GM12891 (cell line): Measurements from ENCODE around the gene MRPL19.

Source experiments
- PAX5 ChIP-seq: IDR thresholded peaks from 2 replicates; pipeline ENCODE4 v1.6.1; 2011; ENCODE audit warnings: low read length, moderate library complexity, mild to moderate bottlenecking; ENCODE audit not compliant: insufficient read depth, severe bottlenecking
- POLR2A ChIP-seq: IDR thresholded peaks from 2 replicates; pipeline ENCODE4 v1.6.1; 2011; ENCODE audit warnings: low read depth, low read length, control low read depth
- POLR2AphosphoS5 ChIP-seq: IDR thresholded peaks from 2 replicates; pipeline ENCODE4 v1.6.1; 2011; ENCODE audit warnings: low read depth, low read length, control low read depth
- POU2F2 ChIP-seq: IDR thresholded peaks from 2 replicates; pipeline ENCODE4 v1.6.1; 2011; ENCODE audit warnings: low read depth, mild to moderate bottlenecking, control low read depth, low read length, moderate library complexity
- SPI1 ChIP-seq: IDR thresholded peaks from 2 replicates; pipeline ENCODE4 v1.6.1; 2011; ENCODE audit warnings: low read depth, low read length, control low read depth
- TAF1 ChIP-seq: IDR thresholded peaks from 2 replicates; pipeline ENCODE4 v1.6.1; 2011; ENCODE audit warnings: low read depth, low read length, control low read depth

DNA sequence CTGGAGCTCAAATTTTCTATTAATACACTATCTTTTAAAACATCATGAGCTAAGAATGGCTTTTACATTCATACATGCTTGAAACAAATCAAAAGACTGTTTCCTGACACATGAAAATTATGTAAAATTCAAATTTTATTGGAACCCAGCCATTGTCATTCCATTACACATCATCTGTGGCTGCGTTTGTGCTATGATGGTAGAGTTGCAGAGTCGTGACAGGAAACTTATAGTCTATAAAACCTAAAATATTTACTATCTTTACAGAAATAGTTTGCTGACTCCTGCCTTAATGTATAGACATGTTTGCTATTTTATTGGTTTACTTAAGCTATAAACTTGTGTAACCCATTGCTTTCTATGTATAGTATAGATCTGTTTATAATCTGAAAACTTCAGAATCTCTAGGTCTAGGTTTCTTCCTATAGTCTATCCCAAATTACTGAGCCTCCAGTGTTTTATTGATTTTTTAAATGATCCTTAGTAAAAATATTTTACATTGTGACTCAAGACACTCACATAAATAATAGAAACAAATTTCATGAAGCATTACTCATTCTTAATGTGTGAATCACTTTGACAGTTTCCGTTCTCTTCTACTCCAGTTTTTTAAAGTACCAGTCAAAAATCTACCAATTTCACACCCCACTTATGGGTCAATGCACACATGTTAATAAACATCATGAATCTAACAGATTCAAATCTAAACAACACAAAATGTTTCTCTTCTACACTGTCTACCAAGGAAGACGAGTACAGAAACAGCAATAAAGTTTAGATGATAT lies 26.4 kb upstream of the MRPL19 start:
- TF ChIP-seq POLR2AphosphoS5, result no peak
- TF ChIP-seq POLR2A, result no peak
- TF ChIP-seq TAF1, result no peak
- no peak for TF ChIP-seq SPI1
- TF ChIP-seq PAX5, result no peak
- TF ChIP-seq POU2F2, result no peak
